ENCODE data around the gene NR2F1-AS1.

NR2F1-AS1 gene

DNA sequence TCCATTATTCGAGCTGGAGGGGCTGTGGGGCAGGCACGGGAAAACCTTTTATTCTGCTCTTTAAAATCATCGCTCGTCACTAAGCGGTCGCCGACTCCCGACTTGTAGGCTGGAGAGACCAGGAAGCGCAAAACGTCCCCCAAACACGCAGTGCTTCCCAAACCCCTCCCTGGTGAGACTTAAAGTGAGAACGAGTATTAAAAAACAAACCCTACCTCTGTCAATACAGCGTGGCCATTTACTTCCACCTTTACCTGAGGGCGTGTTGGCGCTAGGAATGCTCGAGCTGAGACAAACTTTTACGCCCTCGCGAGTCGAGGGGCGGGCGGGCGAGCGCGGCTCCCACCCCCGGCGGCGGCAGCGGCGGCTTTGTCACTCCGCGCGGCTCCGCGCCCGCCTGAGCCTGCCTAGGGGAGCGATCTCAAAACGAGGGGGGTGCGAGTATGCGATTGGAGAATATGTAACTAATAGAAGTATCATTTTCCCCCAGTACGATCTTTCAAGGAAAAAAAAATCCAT lies at the start of gene NR2F1-AS1:
NR2F1-AS1 (minus strand) TSS at position 293 of the 519 bp plus-strand sequence.
- DNase-seq (ENCODE audit: low read depth) = no peak

DNA sequence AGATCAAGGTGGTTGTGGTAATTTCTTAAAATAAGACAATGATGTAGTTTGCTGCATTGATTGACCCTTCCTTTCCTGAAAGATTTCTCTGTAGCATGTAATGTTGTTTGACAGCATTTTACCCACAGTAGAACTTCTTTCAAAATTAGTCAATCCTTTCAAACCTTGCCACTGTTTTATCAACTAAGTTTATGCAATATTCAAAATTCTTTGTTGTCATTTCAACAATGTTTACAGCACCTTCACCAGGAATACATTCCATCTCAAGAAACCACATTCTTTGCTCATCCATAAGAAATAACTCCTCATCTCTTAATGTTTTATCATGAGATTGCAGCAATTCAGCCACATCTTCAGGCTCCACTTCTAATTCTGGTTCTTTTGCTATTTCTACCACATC lies 45.8 kb upstream of the NR2F1-AS1 start:
- DNase-seq (ENCODE audit: low read depth) = no peak

DNA sequence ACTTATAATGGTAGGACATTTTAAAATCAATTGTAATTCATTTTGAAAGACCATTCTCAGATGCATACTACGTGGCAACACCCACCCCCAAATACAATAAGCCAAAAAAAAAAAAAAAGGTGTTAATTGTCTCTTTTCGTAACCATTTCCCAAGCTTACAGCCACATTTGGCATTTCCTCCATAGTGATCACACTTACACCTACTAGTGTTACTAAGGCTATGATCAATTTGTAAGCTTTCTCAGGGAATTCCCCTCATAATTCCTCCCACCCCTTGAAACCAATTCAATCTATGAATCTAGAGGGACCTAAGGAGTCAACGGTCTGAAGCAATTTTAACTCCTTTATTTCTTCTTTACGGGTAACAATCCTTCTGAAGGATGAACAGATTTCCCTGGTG lies 42.1 kb upstream of the NR2F1-AS1 start:
- DNase-seq (ENCODE audit: low read depth) = no peak

DNA sequence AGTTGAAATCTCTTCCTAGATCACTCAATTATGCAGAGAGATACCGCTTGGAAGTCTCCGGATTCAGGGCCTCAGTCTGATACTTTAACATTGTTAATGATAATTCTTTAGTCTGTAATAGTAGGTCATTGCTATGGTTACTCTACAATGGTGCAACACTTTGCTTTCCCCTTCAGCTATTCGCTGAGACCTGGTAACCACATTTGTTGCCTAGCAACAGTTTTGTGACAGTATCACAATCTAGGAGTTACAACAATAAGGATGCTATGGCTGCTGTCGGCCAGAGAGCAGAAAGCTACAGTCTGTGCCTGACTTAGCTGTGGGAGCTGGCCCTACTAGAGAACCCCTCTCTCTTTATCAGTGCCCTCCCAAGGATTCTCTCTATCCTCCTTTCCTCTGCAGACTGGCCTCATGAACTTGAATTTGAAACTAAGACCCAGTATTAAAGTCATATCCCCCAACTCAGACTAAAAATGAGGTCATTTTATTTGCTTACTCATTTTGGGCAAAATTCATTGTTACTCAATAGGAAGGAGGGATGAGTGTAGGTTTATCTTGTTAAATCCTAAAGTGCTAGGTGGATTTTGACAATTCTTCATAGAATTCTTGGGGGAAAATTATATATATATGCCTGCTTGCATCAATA lies 41.3 kb upstream of the NR2F1-AS1 start:
- DNase-seq (ENCODE audit: low read depth) = no peak

DNA sequence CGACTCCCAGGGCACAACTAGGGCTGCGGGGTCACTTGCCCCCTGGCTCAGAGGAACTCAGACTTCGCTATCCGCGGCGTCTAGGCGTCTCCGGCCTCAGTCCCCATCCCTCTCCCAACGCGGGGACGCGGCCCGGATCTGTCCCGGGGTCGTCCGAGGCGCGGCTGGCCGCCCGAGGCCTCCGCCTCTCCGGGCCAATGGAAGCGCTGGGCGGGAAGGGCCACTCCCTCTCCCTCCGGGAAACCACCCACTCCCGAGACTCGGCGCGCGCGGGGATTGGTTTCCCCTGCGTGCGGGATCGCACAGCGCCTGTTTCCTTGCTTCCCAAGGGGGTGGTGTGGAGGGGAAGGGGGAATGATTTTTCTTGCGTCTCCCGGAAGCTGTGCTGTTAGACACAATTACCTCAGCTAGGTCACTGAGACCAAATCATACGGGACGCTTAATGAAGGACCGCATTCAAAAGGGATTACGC lies 40.3 kb upstream of the NR2F1-AS1 start:
- no peak for DNase-seq (ENCODE audit: low read depth)

DNA sequence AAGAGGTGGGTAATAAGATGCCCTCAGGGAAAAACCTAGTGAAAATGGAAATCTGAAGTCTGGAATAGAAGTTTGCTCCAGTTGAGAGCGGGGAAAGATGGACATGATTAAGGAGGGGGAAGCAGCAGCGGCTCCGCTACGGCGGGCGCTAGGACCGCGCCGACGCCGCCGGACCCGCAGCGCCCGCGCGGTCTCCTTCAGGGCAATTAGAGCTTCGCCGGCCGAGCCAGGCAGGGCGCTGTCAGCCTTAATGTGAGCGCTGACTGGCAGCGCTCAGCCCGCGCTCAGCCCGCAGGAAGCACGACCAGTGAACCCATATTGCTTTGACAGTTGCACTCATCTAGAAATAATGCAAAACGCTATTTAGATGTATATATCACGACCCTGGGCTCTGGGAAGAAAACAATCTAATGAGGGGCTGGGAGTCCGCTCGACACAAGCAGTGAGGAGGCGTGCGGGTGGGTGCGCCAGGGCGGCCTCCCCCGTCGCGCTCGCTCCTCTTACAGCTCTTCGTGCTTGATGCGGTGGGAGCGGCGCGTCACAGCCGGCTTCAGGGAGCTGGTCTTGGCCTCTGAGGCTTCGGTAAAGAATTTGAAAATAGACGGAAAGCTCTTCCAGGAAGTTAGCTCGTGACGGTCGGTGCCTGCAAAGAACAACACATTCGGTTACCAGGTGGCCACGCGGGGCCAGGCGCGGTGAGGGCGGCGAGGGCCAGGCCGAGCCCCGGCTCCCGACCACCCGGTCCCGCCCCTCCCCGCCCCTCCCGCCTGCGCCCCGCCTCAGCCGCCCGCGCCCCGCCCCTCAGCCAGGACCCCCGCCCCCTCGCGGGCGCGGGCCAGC lies 39.7 kb upstream of the NR2F1-AS1 start:
- no peak for DNase-seq (ENCODE audit: low read depth)

DNA sequence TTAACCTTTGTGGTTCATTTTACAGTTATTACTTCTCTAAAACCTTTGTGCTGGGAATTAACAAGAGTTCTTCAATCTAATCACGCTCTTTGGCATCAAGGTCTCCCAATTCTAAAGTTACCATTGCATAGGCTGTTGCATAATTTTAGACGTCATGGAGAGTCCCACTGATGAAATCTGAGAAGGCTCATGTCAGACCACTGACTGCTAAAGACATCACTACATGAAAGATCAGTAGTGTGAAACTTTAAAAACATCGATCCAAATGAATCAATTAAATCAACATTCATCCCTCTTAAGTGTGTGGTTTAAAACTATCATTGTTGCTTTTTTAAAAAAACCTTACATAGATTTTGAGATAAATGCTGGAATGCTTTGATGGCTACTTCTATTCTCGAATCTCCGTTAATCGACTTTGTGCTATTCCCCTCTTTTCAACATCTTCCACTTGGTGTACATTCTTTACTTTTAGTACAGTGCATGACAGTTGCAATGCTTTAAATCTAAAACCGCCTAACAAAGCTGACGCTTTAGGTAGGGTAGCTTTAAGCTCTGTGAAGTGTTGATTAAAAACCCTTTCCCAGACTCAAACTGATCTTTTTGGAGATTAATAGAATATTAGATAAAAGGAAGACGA lies 35.6 kb upstream of the NR2F1-AS1 start:
- no peak for DNase-seq (ENCODE audit: low read depth)

DNA sequence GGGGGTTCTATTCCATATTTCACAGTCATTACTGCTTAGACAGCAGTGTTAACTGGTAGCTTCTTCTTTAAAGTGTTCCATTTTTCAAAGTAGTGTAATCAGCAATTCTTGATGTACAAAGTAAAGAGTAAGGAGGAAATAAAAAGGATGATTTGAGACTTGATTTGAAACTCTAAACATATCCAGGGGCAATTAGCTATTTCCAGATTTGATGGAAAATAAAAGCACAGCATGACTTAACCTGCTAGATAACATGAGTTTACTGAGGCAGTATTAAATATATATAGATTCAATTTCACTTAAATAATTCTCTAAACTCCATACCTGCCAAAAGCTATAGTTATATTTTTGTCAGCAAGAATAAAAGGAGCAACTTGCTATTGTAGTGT lies 31.8 kb upstream of the NR2F1-AS1 start:
- DNase-seq (ENCODE audit: low read depth) = no peak

DNA sequence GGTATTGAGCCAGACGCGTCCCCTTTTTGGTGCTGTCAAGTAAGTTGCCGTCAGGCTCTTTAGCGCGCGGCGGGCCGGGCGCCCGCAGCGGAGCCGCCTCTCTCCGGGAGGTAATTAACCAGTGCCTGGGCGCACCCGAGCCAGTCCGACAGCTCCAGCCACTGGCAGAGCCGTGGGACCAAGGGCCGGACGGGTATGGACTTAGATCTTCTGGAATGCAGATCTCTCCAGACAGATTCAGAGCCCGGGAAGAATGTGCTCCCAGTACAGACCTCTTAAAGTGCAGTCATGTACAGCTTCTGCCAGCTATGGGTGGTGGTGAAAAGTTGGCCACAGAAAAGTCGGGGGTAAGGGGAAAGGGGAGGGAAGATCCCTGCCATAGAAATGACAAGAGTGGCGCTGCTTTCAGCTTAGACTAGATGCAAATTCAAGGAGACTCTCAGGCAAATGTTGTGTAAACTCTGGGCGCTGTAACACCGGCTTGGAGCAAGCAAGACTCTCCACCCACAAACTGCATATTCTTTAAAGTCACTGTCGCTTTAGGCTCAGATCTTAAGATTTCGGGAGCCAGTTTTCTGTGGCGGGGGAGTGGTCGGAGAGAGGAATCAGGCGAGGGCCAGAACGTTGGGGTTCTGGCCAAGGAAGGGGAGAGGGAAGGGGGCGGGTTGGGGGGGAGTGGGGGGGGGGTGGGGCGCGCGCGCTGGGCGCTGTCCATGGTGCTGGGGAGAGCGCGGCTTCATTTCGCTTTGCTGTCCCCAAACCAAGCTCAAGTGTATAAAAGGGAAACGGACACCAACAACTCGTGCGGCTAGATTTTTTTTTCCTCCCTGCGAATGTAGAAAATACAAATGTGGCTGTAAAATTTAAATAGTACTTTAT lies 31.2 kb upstream of the NR2F1-AS1 start:
- no peak for DNase-seq (ENCODE audit: low read depth)

DNA sequence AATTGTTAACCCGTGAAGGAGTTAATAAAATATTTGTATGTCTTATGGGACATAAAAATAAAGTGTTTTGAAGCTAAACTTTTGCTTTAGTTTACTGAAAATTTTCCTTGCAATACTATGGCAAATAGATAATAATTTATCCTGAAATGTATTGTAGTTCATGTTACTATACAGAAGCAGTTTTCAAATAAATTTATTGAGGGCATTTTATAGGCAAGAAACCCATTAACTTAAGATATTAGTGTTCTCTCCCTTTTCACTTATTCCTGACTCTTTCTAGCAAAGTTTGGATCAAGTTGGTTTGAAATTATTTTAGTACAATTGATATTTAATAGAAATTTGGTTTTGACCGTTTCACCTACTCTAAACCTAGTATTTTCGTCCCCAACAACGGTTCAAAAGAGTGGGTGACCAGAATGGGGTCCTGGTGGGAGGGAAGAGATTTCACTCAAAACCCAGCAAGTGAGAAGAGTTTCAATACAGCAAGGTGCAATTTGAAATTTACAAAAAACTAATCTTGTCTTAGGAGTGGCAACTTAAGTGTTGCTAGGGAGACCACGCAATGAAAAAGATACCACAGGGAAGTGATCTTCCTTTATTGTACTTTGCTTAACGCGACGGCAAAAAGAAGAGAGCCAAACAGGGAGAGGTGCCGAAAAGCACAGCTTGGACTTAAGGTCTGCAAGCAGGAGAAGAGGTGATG lies 30.4 kb upstream of the NR2F1-AS1 start:
- DNase-seq (ENCODE audit: low read depth) = no peak

DNA sequence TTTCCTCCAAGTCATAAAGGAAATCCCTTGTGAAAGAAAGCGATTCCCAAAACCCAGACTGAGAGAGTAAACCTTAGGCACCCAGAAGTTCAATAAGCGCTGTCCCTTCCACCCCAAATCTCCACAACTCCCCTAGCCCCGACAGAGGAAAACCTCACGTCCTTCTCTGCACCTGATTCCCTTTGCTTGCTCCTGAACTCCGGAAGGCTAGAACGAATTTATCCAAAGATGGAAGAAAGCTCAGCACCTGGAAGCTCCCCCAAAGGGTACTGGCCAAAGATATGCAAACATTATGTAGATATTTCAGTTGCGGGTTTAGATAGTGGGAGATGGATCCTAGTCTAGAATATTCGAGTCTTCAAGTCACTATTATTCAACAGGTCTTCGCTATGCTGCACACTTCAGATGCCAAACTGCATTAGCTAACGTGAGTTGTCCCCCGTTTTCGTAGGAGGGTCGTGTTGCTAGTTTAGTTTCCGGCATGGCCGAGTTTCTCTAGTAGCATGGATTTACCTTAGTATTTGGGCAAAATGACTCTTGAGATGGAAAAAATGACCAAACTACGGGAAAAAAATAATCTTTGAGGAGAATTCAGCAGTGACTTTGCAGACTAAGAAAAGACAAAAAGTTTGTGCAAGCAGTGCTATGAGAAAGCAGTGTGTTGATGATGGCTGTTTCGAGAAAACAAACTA lies 29.7 kb upstream of the NR2F1-AS1 start:
- DNase-seq (ENCODE audit: low read depth) = no peak

DNA sequence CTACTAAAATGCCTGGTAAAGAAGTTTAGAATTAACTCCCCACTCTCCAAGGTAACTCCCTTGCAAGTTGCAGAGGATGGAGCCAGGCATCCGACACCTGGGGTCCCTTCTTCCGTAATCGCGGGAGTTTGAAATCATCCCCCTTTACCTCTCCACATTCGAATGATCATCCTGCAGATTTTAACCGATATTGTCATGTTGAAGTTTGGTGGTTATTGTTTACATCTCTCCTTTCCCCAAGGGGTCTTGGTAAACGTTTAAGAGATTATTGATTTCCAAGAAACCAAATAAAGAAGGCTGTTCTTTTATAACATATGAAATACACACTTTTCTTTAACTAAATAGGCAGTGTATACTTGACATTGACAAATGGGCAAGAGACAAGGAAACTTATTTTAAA lies 28.7 kb upstream of the NR2F1-AS1 start:
- no peak for DNase-seq (ENCODE audit: low read depth)

DNA sequence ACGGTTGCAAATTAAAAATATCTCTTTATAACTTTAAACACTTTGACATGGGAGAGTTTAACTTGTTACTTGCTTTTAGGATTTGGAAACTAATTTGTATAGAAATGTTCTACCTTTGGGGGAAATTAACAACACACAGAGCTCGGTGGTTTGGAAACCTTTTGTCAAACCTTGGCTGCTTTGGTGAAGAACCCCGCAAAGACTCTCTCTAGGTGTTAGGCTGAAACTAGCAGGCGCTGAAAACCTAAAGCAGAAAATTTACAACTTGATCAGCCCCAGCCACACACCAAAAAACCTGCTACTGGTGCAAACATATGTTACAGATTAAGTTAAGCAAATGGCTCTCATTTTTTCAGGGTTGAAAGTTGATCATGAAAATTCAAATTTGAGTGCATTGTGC lies 27.8 kb upstream of the NR2F1-AS1 start:
- no peak for DNase-seq (ENCODE audit: low read depth)

DNA sequence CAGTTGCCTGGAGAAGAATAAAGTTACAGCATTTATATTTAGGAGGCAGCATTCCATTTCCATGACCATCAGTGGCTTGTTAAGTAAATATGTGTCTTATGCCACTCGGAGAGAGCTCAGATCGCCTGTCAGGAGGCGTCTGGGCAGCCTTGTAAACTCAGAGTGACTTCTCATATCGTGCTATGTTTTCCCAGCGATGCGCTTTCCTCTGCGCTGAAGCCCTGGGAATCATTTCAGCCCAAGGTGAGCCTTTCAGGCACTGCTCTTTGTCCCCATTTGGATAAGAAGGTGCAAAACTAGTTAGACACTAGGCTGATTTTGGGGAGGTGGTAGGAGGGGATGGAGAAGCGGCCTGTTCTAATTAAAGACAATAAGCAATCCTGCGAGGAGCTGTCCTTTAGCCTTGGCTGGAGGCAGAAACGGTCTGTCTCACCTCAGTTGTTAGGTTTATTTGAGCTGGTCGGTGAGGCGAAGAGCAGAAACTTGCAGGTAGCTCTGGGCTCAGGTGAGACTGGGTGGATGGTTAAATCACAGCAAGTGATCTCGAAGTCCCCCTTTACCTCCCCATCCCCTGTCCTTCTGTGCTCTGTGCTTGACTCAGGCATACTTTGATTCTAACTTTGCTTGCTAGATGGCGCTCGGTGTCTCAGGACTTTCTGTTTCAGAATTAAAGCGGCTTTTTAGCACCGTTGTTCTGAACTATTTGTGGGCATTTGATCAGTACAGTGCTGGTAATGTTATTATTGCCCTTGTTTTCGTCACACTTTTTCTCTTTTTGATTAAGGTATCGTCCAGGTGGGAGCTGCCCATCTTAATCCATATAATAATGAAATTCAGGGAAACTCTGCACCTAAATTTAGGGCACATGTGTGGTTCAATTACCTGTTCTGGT lies 26.6 kb upstream of the NR2F1-AS1 start:
- no peak for DNase-seq (ENCODE audit: low read depth)

DNA sequence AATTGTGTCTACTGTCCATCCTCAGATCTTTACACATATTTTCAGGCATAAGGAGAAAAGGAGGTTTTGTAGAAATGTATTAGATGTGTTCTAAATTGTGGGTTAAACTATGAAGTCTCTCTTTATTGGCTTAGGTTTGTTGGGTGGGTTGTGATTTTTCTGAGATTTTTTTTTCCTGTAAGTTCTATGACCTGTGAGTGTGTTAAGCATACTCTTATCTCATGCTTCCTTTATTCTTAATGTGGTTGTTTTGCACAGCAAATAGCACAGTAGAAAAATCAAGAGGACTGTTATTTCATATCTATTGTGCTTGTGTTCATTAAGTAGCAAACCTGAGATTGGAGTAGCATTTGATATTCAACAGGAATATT lies 25.3 kb upstream of the NR2F1-AS1 start:
- no peak for DNase-seq (ENCODE audit: low read depth)

DNA sequence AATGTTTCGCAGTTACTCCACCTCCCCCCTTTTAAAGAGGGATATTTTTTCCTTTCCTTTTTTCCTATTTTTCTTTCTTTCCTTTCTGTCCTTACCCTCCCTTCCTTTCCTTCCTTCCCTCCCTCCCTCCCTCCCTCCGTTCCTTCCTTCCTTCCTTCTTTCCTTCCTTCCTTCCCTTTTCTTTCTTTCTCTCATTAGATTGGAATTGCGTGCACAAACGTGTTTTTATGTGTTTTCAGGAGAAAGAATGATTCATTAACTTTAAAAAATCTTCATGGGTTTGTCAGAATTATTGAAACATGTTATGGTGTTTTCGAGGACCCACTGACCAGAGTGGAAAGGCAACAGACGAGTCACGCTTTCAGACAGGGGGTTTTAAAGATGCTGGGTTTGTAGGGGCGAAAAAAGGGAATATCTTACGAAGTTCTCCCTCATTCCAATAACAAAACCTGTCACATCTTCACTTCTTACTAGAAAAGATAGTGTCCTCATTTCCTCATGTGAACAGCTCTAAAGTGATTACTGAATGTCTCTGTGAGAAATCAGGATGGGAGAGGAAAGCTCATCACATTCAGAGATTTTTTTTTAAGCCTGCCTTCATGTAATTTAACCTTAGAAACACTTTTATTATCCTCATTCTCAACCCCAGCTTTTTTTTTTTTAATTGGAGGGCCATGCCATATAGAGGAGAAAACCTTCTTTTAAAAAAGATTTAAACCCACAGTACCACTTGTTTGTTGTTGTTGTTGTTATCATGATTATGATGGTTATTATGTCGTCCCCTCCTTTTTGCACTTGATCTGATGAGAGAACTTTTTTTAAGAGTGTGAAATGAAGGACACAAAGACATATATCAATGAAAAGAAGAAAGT lies 23.9 kb upstream of the NR2F1-AS1 start:
- no peak for DNase-seq (ENCODE audit: low read depth)

DNA sequence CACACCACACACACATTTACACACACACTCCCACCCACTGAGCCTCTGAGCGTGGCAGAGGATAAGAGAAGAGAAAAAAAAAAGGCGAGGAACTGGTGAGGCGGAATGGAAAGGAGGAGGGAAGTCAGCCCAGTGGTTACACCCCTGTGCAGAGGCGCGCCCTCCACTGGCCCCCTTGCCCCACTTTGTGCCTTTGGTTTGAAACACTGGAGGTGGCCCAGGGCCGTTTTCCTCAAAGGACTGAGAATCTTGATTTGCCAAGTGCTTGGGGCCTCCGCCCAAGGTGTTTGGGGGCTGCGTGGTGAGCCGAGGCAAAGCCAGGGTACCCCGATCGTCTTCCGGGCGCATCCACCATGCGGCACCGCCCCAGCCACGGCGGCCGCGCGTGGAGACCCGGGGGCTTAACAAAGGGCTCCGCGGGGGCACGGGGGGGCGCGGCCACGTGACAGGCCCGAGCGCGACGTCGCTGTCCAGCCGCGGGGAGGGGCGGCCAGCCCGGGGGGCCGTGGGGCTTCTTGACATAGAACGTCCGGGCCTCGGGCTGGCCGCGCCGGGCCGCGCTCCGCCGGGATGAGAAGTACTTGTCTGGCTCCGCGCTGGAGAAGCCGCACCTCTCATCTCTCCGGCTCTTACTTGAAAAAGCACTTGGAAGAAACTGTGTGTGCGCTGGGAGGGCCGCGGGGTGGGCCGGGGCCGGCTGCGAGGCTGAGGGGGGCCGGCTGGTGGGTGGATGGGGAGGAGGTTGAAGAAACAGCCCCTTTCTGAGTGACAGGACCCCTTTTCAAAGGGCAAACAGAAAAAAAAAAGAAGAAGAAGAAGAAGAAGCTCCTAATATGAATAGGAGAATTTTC lies 23.0 kb upstream of the NR2F1-AS1 start:
- no peak for DNase-seq (ENCODE audit: low read depth)
